HepG2 (cell line): Measurements from ENCODE around the gene SRSF2. TPM values are rescaled to one million over a fixed set of nuclear protein-coding genes. Genes with fewer than 3 reads are reported as not detected.

Experiments
- GMEB1 ChIP-seq: sonication (generic); formaldehyde crosslinking; IDR thresholded peaks from 2 replicates; pipeline ENCODE4 v1.5.1; 2020; ENCODE audit warnings: missing genetic modification reagents, mild to moderate bottlenecking, borderline replicate concordance
- RBFOX2 ChIP-seq: fragments of 200-400 bp; formaldehyde crosslinking; IDR thresholded peaks from 2 replicates; pipeline ENCODE4 v1.6.1; 2017; ENCODE audit warnings: low read depth, mild to moderate bottlenecking, low read length
- SALL1 ChIP-seq: sonication (generic); formaldehyde crosslinking; IDR thresholded peaks from 2 replicates; pipeline ENCODE4 v1.8.0; 2022; ENCODE audit warnings: mild to moderate bottlenecking, missing genetic modification reagents
- SAP130 ChIP-seq: IDR thresholded peaks from 2 replicates; pipeline ENCODE4 v1.6.1; 2016; ENCODE audit warnings: low read depth
- SP140L ChIP-seq: sonication (generic); formaldehyde crosslinking; IDR thresholded peaks from 2 replicates; pipeline ENCODE4 v1.4.0; 2020; ENCODE audit warnings: missing genetic modification reagents, borderline replicate concordance
- SP5 ChIP-seq: IDR thresholded peaks from 2 replicates; pipeline ENCODE4 v1.6.1; 2016; ENCODE audit warnings: low read depth, borderline replicate concordance
- YY1 ChIP-seq: IDR thresholded peaks from 2 replicates; pipeline ENCODE4 v1.6.1; 2011; ENCODE audit warnings: low read length, low read depth, moderate library complexity, mild to moderate bottlenecking; ENCODE audit not compliant: insufficient read depth, insufficient replicate concordance
- ZMYM4 ChIP-seq: sonication (generic); formaldehyde crosslinking; IDR thresholded peaks from 2 replicates; pipeline ENCODE4 v1.8.1; 2023; ENCODE audit warnings: mild to moderate bottlenecking, missing genetic modification reagents
- ZNF232 ChIP-seq: sonication (generic); formaldehyde crosslinking; IDR thresholded peaks from 2 replicates; pipeline ENCODE4 v1.4.0; 2020; ENCODE audit warnings: missing genetic modification reagents, borderline replicate concordance
- ZNF274 ChIP-seq: sonication (generic); formaldehyde crosslinking; IDR thresholded peaks from 2 replicates; pipeline ENCODE4 v1.5.1; 2020; ENCODE audit warnings: mild to moderate bottlenecking, missing genetic modification reagents
- ZNF407 ChIP-seq: sonication (generic); formaldehyde crosslinking; IDR thresholded peaks from one replicate; pipeline ENCODE4 v1.5.1; 2020; ENCODE audit warnings: mild to moderate bottlenecking, missing genetic modification reagents; ENCODE audit errors: not compliant biosample characterization
- ZNF547 ChIP-seq: sonication (generic); formaldehyde crosslinking; IDR thresholded peaks from 2 replicates; pipeline ENCODE4 v1.5.1; 2020; ENCODE audit warnings: mild to moderate bottlenecking, missing genetic modification reagents
- ZNF777 ChIP-seq: sonication (generic); formaldehyde crosslinking; IDR thresholded peaks from 2 replicates; pipeline ENCODE4 v1.4.0; 2020; ENCODE audit warnings: missing genetic modification reagents
- ZSCAN30 ChIP-seq: sonication (generic); formaldehyde crosslinking; IDR thresholded peaks from 2 replicates; pipeline ENCODE4 v1.5.0; 2020; ENCODE audit warnings: mild to moderate bottlenecking, missing genetic modification reagents
- polyA plus RNA-seq, 8 experiments: library from polyadenylated mRNA; depleted of rRNA in 3 of 8; stranded (reverse) in 7 of 8; unstranded in 1 of 8; fragments of >200 nt; fragmentation: Illumina TruSeq in 4 of 8; extraction: Trizol in 4 of 8; gene quantifications; 2 replicates each; pipeline versions ENCODE4 v1.2.1 to v1.2.3, GENCODE V29; 2011 to 2016; ENCODE audit warnings: low read depth in 4 of 8, missing spikeins in 1 of 8, mixed read lengths in 1 of 8; ENCODE audit not compliant: insufficient read depth in 1 of 8
- total RNA-seq, 5 experiments: library from RNA; depleted of rRNA; stranded (reverse); fragments of >200 nt; fragmentation: Illumina TruSeq; extraction: Trizol; gene quantifications; 2 replicates each; pipeline ENCODE4 v1.2.3, GENCODE V29; 2016; ENCODE audit warnings: low read depth in 1 of 5
- TF ChIP-seq, protein P1 (sequence below): sonication (generic); formaldehyde crosslinking; IDR thresholded peaks from 2 replicates; pipeline ENCODE4 v1.4.0; 2020; ENCODE audit warnings: missing genetic modification reagents

SRSF2 gene
- total and polyA plus RNA-seq, 2 of the 13 experiments (the other 11 are each of a cell fraction or from before 2014, with no cell fraction given) = 306 to 319 TPM

DNA sequence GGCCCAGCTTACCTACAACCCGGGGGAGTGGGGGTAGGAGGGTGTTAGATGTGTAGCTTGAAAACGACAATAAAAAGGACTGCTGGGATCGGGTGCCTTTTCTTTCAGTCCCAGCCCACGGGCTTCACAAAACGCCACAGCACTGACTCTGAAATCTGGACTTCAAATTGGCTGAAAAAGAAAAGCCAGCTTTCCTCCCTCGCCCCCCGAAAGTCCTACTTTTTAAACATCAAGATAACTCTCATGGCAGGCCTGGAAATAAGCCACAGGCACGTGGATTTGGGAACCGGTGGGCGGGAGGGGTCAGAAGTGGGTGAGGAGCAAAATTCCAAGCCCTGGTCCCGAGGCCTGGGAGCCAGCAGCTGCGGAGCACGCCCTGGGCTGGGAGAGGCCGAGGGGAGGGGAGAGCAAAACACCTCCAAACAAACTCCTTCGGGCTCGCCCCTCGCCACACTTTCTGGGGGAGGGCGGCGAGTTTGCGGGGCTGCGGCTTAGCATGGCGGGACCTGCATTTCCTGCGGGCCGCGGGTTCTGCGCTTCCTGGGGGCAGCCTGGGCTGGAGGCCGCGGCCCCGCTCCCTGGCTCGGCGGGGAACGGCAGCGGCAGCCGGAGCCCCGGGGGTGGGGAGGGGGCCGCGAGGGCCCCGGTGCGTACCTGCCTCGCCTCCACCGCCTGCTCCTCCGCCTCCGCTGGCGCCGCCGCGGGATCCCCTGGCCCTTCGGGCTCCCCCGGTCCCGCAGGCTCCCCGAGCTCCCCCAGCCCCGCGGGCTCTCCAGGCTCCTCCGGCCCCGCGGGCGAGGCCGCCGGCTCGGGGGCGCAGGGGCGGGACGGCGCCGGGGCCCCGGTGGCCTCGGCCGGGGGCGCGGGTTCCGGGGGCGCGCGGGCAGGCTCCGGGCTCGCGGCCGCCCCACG is 26.9 kb downstream of the SRSF2 start (continued):
- peak; percentile 71 for TF ChIP-seq ZNF407
- 0 out of 2 replicates have a peak, but pooled peaks have one; percentile 31 for TF ChIP-seq SP140L (CRISPR knock-in tag)
- TF ChIP-seq ZNF777 (CRISPR knock-in tag) = 0 out of 2 replicates have a peak, but pooled peaks have one; percentile 35
- TF ChIP-seq GMEB1 (CRISPR knock-in tag) = 0 out of 2 replicates have a peak, but pooled peaks have one; percentile 33
- peak; percentile 37; the same call in 1 of the 2 replicates for TF ChIP-seq ZNF232 (CRISPR knock-in tag)
- 0 out of 2 replicates have a peak, but pooled peaks have one; percentile 43 for TF ChIP-seq ZSCAN30 (CRISPR knock-in tag)
- TF ChIP-seq ZMYM4 (CRISPR knock-in tag) = 0 out of 2 replicates have a peak, but pooled peaks have one; percentile 24
- TF ChIP-seq ZNF547 = peak; percentile 54; the same call in 1 of the 2 replicates
- TF ChIP-seq SAP130 (CRISPR knock-in tag) = peak; percentile 18; the same call in 1 of the 2 replicates
- 0 out of 2 replicates have a peak, but pooled peaks have one; percentile 7 for TF ChIP-seq SP5 (CRISPR knock-in tag)
- peak; percentile 37 for TF ChIP-seq YY1
- TF ChIP-seq ZNF274 (CRISPR knock-in tag) = peak; percentile 16; the same call in 1 of the 2 replicates
- TF ChIP-seq SALL1 = 0 out of 2 replicates have a peak, but pooled peaks have one; percentile 27
- peak; percentile 28; the same call in 1 of the 2 replicates for TF ChIP-seq RBFOX2
- TF ChIP-seq, protein P1, sequence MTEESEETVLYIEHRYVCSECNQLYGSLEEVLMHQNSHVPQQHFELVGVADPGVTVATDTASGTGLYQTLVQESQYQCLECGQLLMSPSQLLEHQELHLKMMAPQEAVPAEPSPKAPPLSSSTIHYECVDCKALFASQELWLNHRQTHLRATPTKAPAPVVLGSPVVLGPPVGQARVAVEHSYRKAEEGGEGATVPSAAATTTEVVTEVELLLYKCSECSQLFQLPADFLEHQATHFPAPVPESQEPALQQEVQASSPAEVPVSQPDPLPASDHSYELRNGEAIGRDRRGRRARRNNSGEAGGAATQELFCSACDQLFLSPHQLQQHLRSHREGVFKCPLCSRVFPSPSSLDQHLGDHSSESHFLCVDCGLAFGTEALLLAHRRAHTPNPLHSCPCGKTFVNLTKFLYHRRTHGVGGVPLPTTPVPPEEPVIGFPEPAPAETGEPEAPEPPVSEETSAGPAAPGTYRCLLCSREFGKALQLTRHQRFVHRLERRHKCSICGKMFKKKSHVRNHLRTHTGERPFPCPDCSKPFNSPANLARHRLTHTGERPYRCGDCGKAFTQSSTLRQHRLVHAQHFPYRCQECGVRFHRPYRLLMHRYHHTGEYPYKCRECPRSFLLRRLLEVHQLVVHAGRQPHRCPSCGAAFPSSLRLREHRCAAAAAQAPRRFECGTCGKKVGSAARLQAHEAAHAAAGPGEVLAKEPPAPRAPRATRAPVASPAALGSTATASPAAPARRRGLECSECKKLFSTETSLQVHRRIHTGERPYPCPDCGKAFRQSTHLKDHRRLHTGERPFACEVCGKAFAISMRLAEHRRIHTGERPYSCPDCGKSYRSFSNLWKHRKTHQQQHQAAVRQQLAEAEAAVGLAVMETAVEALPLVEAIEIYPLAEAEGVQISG = 0 out of 2 replicates have a peak, but pooled peaks have one; percentile 23
